CD4-positive, alpha-beta T cell (primary cell): Measurements from ENCODE around the gene MEIKIN. TPM values are rescaled to one million over a fixed set of nuclear protein-coding genes. Genes with fewer than 3 reads are reported as not detected.
"Not testable (repeated sequence)": the region's sequence is repeated elsewhere in the genome, so short reads cannot be mapped to it uniquely, and the experiment has no call there.

Experiments
- ATAC-seq: fragments of 200-7000 bp; cut with Tn5 transposase; one replicate; pipeline ENCODE4 v1.10.0; 2022; ENCODE audit warnings: mild to moderate bottlenecking; ENCODE audit not compliant: poor library complexity
- CTCF ChIA-PET: fragments of 350-600 bp; sonication (Branson Sonifier 250); formaldehyde crosslinking; loops from one replicate; lab custom pipeline; 2021; ENCODE audit warnings: antibody characterized with exemption, inconsistent platforms; lab: Charles Lee
- POLR2A ChIA-PET: fragments of 350-600 bp; sonication (Branson Sonifier 250); formaldehyde crosslinking; loops from one replicate; lab custom pipeline; 2021; ENCODE audit warnings: antibody characterized with exemption, inconsistent platforms; lab: Charles Lee
- DNase-seq, 14 experiments: peaks; one replicate each; pipeline ENCODE4 v3.0.0-alpha.2; 2013 to 2020; ENCODE audit warnings: mixed read lengths in 2 of 14
- H3K27ac ChIP-seq, 2 donors: one replicate each; pipeline versions ENCODE4 v1.5.1 to v1.7.0; 2013; ENCODE audit warnings: low read length in 2 of 2, low read depth in 1 of 2, mild to moderate bottlenecking in 1 of 2
- H3K27me3 ChIP-seq, 2 experiments: 1 replicate in 1 of 2; 2 replicates in 1 of 2; pipeline versions ENCODE4 v1.6.1 to v1.7.0; 2013; ENCODE audit warnings: low read length in 2 of 2, control low read depth in 1 of 2, mild to moderate bottlenecking in 1 of 2, moderate library complexity in 1 of 2; ENCODE audit not compliant: insufficient read depth in 2 of 2, control insufficient read depth in 1 of 2
- H3K36me3 ChIP-seq: one replicate; pipeline ENCODE4 v1.6.1; 2013; ENCODE audit warnings: low read length, control low read depth; ENCODE audit not compliant: insufficient read depth
- H3K4me1 ChIP-seq: one replicate; pipeline ENCODE4 v1.6.1; 2013; ENCODE audit warnings: low read length, control low read depth; ENCODE audit not compliant: insufficient read depth
- H3K4me3 ChIP-seq: one replicate; pipeline ENCODE4 v1.5.1; 2013; ENCODE audit warnings: mild to moderate bottlenecking, low read length, moderate library complexity
- H3K9me3 ChIP-seq, 2 experiments: 1 replicate in 1 of 2; 2 replicates in 1 of 2; pipeline versions ENCODE4 v1.6.1 to v1.7.0; 2013; ENCODE audit warnings: low read length in 2 of 2, mild to moderate bottlenecking in 2 of 2, control low read depth in 1 of 2, moderate library complexity in 1 of 2; ENCODE audit not compliant: control insufficient read depth in 1 of 2, insufficient read depth in 1 of 2
- H3K27ac Mint-ChIP-seq: one replicate; pipeline ENCODE4 v1.8.0; 2020; ENCODE audit warnings: mixed read lengths
- H3K27me3 Mint-ChIP-seq: one replicate; pipeline ENCODE4 v1.8.0; 2021; ENCODE audit warnings: mixed read lengths
- H3K36me3 Mint-ChIP-seq: one replicate; pipeline ENCODE4 v1.8.0; 2021; ENCODE audit warnings: low read depth, mixed read lengths
- H3K4me1 Mint-ChIP-seq: one replicate; pipeline ENCODE4 v1.8.0; 2021; ENCODE audit warnings: low read depth, mixed read lengths
- H3K4me3 Mint-ChIP-seq: one replicate; pipeline ENCODE4 v1.8.0; 2020; ENCODE audit warnings: mild to moderate bottlenecking, mixed read lengths
- H3K9me3 Mint-ChIP-seq: one replicate; pipeline ENCODE4 v1.8.0; 2020; ENCODE audit warnings: mixed read lengths
- CTCF ChIP-seq: fragments of 200-600 bp; IDR thresholded peaks from one replicate; pipeline ENCODE4 v1.8.0; 2022; ENCODE audit warnings: antibody characterized with exemption, mild to moderate bottlenecking
- intact Hi-C, 2 experiments: fragments of 100-400 bp; cut with DNase I in 1 of 2; cut with micrococcal nuclease in 1 of 2; formaldehyde crosslinking; loops; one replicate each; pipeline versions ENCODE4 v1.15.1 to v1.9.0; 2023 to 2025; cut with DNase I, micrococcal nuclease
- total RNA-seq, 174 experiments: library from RNA in 2 of 174; stranded (reverse) in 2 of 174; gene quantifications; one replicate each; pipeline ENCODE4 v1.2.3 and lab custom pipeline; 2021 to 2026

Gene MEIKIN
- total RNA-seq, 2 experiments from 2014 or later, result not detected

GRCh38 chr5:131877873-131878272 lies 67.6 kb downstream of the MEIKIN start:
- Histone ChIP-seq H3K4me1 (no peaks in the 10 kb centered on the region), H3K36me3 (no peaks in the 10 kb centered on the region), H3K27me3 (no peaks in the 10 kb centered on the region), H3K27ac (no peak overlapping the region), H3K4me3 (no peak overlapping the region), H3K9me3 (no peaks in the 10 kb centered on the region)
- Mint-ChIP-seq H3K4me3 (no peak overlapping the region), H3K27ac (no peak overlapping the region), H3K4me1 (no peaks in the 10 kb centered on the region), H3K27me3 (no peaks in the 10 kb centered on the region), H3K36me3 (peaks cover 4% of the 10 kb centered on the region), H3K9me3 (no peaks in the 10 kb centered on the region)
- intact Hi-C loops, result no loop called here
- ChIA-PET CTCF (no interaction called here), POLR2A (no interaction called here)
- no peak for DNase-seq
- no peak for ATAC-seq
- TF ChIP-seq CTCF, result no peak

DNA sequence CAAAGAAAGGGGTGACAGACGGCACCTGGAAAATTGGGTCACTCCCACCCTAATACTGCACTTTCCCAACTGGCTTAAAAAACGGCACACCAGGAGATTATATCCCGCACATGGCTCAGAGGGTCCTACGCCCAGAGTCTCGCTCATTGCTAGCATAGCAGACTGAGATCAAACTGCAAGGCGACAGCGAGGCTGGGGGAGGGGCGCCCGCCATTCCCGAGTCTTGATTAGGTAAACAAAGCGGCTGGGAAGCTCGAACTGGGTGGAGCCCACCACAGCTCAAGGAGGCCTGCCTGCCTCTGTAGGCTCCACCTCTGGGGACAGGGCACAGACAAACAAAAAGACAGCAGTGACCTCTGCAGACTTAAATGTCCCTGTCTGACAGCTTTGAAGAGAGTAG lies 74.2 kb downstream of the MEIKIN start:
- H3K4me1 ChIP-seq, H3K27me3 ChIP-seq, CTCF ChIA-PET, DNase-seq, H3K36me3 ChIP-seq, H3K4me1 Mint-ChIP-seq, intact Hi-C loops, H3K4me3 Mint-ChIP-seq, H3K4me3 ChIP-seq, POLR2A ChIA-PET, H3K27me3 Mint-ChIP-seq, ATAC-seq, H3K27ac Mint-ChIP-seq, H3K27ac ChIP-seq: not testable (repeated sequence)
- peaks cover 40% of the 10 kb centered on the region for H3K36me3 Mint-ChIP-seq
- H3K9me3 Mint-ChIP-seq, result peaks cover 15% of the 10 kb centered on the region
- peaks cover 12 to 13% of the 10 kb centered on the region in 2 experiments for H3K9me3 ChIP-seq

DNA sequence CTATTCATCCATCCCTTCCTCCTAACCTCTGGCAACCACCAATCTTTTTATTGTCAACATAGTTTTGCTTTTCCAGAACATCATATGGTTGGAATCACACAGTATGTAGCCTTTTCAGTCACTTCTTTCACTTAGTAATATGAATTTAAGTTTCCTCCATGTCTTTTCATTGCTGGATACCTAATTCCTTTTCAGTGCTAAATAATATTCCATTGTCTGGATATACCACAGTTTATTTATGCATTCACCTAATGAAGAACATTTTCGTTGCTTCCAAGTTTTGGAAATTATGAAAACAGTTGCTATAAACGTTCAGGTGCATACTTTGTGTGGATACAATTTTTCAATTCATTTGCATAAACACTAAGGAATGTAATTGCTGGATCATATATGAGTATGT lies 77.9 kb downstream of the MEIKIN start:
- Mint-ChIP-seq H3K36me3 (peaks cover 60% of the 10 kb centered on the region), H3K9me3 (peaks cover 38% of the 10 kb centered on the region), H3K4me3 (no peak overlapping the region), H3K27ac (no peak overlapping the region), H3K27me3 (peaks cover 6% of the 10 kb centered on the region), H3K4me1 (no peaks in the 10 kb centered on the region)
- intact Hi-C loops, result no loop called here
- no peak overlapping the region for H3K4me3 ChIP-seq
- no peak for DNase-seq
- CTCF ChIA-PET, result no interaction called here
- H3K27ac ChIP-seq, result no peak overlapping the region
- no peaks in the 10 kb centered on the region for H3K27me3 ChIP-seq
- TF ChIP-seq CTCF, result no peak
- POLR2A ChIA-PET, result no interaction called here
- no peaks in the 10 kb centered on the region for H3K36me3 ChIP-seq
- H3K4me1 ChIP-seq, result no peaks in the 10 kb centered on the region
- no peak for ATAC-seq
- H3K9me3 ChIP-seq, result peaks cover 26 to 35% of the 10 kb centered on the region in 2 experiments

DNA sequence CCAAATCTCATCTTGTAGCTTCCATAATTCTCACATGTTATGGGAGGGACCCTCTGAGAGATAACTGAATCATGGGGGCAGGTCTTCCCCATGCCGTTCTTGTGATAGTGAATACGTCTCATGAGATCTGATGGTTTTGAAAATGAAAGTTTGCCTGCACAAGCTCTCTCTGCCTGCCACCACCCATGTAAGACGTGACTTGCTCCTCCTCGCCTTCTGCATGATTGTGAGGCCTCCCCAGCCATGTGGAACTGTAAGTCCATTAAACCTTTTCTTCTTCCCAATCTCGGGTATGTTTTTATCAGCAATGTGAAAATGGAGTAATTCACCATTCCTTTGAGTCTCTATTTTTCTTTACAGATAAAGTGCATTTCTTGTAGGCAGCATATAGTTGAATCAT lies 81.8 kb downstream of the MEIKIN start:
- DNase-seq (no peak), ATAC-seq (no peak)
- Histone ChIP-seq H3K4me1 (no peaks in the 10 kb centered on the region), H3K4me3 (no peak overlapping the region), H3K27ac (no peak overlapping the region), H3K27me3 (no peaks in the 10 kb centered on the region), H3K36me3 (no peaks in the 10 kb centered on the region), H3K9me3 (peaks cover 20 to 35% of the 10 kb centered on the region in 2 experiments)
- Mint-ChIP-seq H3K27me3 (no peaks in the 10 kb centered on the region), H3K4me3 (no peak overlapping the region), H3K9me3 (peaks cover 36% of the 10 kb centered on the region), H3K36me3 (peaks cover 41% of the 10 kb centered on the region), H3K27ac (no peak overlapping the region), H3K4me1 (no peaks in the 10 kb centered on the region)
- CTCF ChIA-PET, result no interaction called here
- intact Hi-C loops, result no loop called here
- POLR2A ChIA-PET, result no interaction called here
- no peak for TF ChIP-seq CTCF
